ENCODE data around the gene FBXW10B. TPM values are rescaled to one million over a fixed set of nuclear protein-coding genes. Genes with fewer than 3 reads are reported as not detected.
A peak's percentile ranks its signal among the peaks of the same experiment; 100 is the strongest.
"Not testable (repeated sequence)": the region's sequence is repeated elsewhere in the genome, so short reads cannot be mapped to it uniquely, and the experiment has no call there.

FBXW10B gene
- total RNA-seq, 2 donors from 2014 or later: 0.55 TPM; not detected in 1

- H3K9ac ChIP-seq (ENCODE audit: extremely low read depth, low read length, poor library complexity, severe bottlenecking); H3K27me3 Mint-ChIP-seq (ENCODE audit: insufficient read depth); DNase-seq; H3K9me3 Mint-ChIP-seq; H3K27ac Mint-ChIP-seq; H3K4me1 Mint-ChIP-seq; H3K4me3 Mint-ChIP-seq; H3K27me3 ChIP-seq (ENCODE audit: control insufficient read depth, insufficient read depth, low read length, poor library complexity, severe bottlenecking); H3K9me3 ChIP-seq (ENCODE audit: control insufficient read depth, low read length); H3K27ac ChIP-seq (ENCODE audit: low read depth, low read length); H3K4me1 ChIP-seq (ENCODE audit: control insufficient read depth, insufficient read depth, low read length); H3K36me3 ChIP-seq (ENCODE audit: control insufficient read depth, insufficient read depth, low read length); H3K4me3 ChIP-seq (ENCODE audit: low read length): not testable (repeated sequence)
- 85 to 93% methylated on average over 5 to 7 of the region's 7 CpGs for WGBS, 2 experiments (ENCODE audit: insufficient coverage in 1 of 2, insufficient read length in 1 of 2)
- peaks cover 23% of the 10 kb centered on the region for H3K36me3 Mint-ChIP-seq (ENCODE audit: low read depth)
Observed at GRCh38 chr17:15629991-15630390, 10.5 kb upstream of the FBXW10B start.

DNA sequence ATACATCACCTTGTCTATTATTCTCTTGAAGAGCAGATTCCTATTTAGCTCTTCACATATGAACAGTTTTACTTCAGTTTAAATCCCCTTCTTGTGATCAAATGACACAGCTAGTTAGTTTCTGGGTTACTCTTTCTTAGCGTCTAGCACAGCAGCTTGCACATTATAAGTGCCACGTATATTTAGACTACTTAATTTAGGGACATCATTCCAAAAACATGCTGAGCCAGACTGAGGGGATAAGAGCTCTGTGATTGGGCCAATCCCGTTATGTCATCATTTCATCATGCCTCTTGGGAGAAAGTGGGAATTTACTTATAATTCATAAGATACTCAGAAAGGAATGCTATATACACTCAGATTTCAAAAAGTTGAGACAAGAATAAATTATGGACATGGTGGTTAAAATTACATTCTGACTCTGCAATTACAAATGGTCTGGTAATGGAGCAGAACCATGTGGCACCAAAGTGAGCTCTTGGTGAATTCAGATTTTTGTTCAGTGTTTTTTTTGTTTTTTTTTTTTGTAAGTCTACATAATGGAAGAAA, 4.2 kb upstream of the FBXW10B start:
- not testable (repeated sequence) for H3K27ac ChIP-seq (ENCODE audit: low read depth, low read length); H3K27ac Mint-ChIP-seq; H3K4me1 Mint-ChIP-seq; H3K4me3 Mint-ChIP-seq; H3K9me3 Mint-ChIP-seq; H3K27me3 ChIP-seq (ENCODE audit: control insufficient read depth, insufficient read depth, low read length, poor library complexity, severe bottlenecking); H3K4me1 ChIP-seq (ENCODE audit: control insufficient read depth, insufficient read depth, low read length); H3K36me3 Mint-ChIP-seq (ENCODE audit: low read depth); DNase-seq; H3K36me3 ChIP-seq (ENCODE audit: control insufficient read depth, insufficient read depth, low read length); H3K9ac ChIP-seq (ENCODE audit: extremely low read depth, low read length, poor library complexity, severe bottlenecking); H3K4me3 ChIP-seq (ENCODE audit: low read length); H3K27me3 Mint-ChIP-seq (ENCODE audit: insufficient read depth); H3K9me3 ChIP-seq (ENCODE audit: control insufficient read depth, low read length)
- 94 to 100% methylated on average over 1 to 2 of the region's 3 CpGs for WGBS, 2 experiments (ENCODE audit: insufficient coverage in 1 of 2, insufficient read length in 1 of 2)

DNA sequence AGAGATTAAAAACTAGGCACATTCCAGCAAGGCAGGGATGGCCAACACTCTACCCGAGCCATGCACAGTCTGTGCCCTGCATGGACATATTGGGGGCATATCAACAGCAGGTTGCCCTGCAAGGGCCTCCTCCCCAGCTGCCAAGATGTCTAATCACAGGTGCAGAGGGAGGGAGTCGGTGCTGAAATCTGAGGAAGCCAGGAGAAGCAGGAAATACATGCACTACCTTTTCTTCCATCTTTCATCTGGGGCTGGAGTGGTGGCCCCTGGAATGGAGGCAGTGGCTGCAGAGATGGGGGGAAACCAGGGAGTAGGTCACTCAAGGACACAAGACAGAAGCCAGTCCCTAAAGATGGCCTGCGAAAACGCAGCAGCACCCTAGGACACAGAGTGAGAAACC, 3.8 kb upstream of the FBXW10B start:
- H3K36me3 ChIP-seq (ENCODE audit: control insufficient read depth, insufficient read depth, low read length); H3K27ac ChIP-seq (ENCODE audit: low read depth, low read length); H3K9me3 ChIP-seq (ENCODE audit: control insufficient read depth, low read length); H3K9me3 Mint-ChIP-seq; H3K9ac ChIP-seq (ENCODE audit: extremely low read depth, low read length, poor library complexity, severe bottlenecking); H3K4me3 ChIP-seq (ENCODE audit: low read length); H3K4me1 ChIP-seq (ENCODE audit: control insufficient read depth, insufficient read depth, low read length); H3K27ac Mint-ChIP-seq; H3K4me3 Mint-ChIP-seq; H3K27me3 Mint-ChIP-seq (ENCODE audit: insufficient read depth); H3K36me3 Mint-ChIP-seq (ENCODE audit: low read depth); H3K27me3 ChIP-seq (ENCODE audit: control insufficient read depth, insufficient read depth, low read length, poor library complexity, severe bottlenecking); H3K4me1 Mint-ChIP-seq: not testable (repeated sequence)
- WGBS, 2 experiments (ENCODE audit: insufficient coverage in 1 of 2, insufficient read length in 1 of 2): 96% methylated on average over 2 of the region's 4 CpGs; no CpG with 5 or more reads in 1 of the 2 experiments
- DNase-seq: peak; percentile 17

- not testable (repeated sequence) for H3K36me3 Mint-ChIP-seq (ENCODE audit: low read depth); H3K4me1 ChIP-seq (ENCODE audit: control insufficient read depth, insufficient read depth, low read length); H3K4me3 ChIP-seq (ENCODE audit: low read length); H3K9me3 Mint-ChIP-seq; H3K27me3 ChIP-seq (ENCODE audit: control insufficient read depth, insufficient read depth, low read length, poor library complexity, severe bottlenecking); H3K27ac Mint-ChIP-seq; H3K27me3 Mint-ChIP-seq (ENCODE audit: insufficient read depth); H3K4me1 Mint-ChIP-seq; H3K36me3 ChIP-seq (ENCODE audit: control insufficient read depth, insufficient read depth, low read length); H3K9ac ChIP-seq (ENCODE audit: extremely low read depth, low read length, poor library complexity, severe bottlenecking); H3K9me3 ChIP-seq (ENCODE audit: control insufficient read depth, low read length); H3K27ac ChIP-seq (ENCODE audit: low read depth, low read length); H3K4me3 Mint-ChIP-seq
- 94% methylated on average over 3 of the region's 8 CpGs; no CpG with 5 or more reads in 1 of the 2 experiments for WGBS, 2 experiments (ENCODE audit: insufficient coverage in 1 of 2, insufficient read length in 1 of 2)
- peak; percentile 30 for DNase-seq
Observed at GRCh38 chr17:15622124-15622523, 2.6 kb upstream of the FBXW10B start.

- H3K4me1 Mint-ChIP-seq; H3K9me3 ChIP-seq (ENCODE audit: control insufficient read depth, low read length); H3K9ac ChIP-seq (ENCODE audit: extremely low read depth, low read length, poor library complexity, severe bottlenecking); H3K4me1 ChIP-seq (ENCODE audit: control insufficient read depth, insufficient read depth, low read length); H3K27me3 ChIP-seq (ENCODE audit: control insufficient read depth, insufficient read depth, low read length, poor library complexity, severe bottlenecking); H3K27me3 Mint-ChIP-seq (ENCODE audit: insufficient read depth); H3K27ac ChIP-seq (ENCODE audit: low read depth, low read length); H3K4me3 Mint-ChIP-seq; H3K27ac Mint-ChIP-seq; H3K36me3 Mint-ChIP-seq (ENCODE audit: low read depth); DNase-seq; H3K9me3 Mint-ChIP-seq; H3K4me3 ChIP-seq (ENCODE audit: low read length); H3K36me3 ChIP-seq (ENCODE audit: control insufficient read depth, insufficient read depth, low read length): not testable (repeated sequence)
- WGBS, 2 experiments (ENCODE audit: insufficient coverage in 1 of 2, insufficient read length in 1 of 2): 83% methylated on average over 4 of the region's 4 CpGs; no CpG with 5 or more reads in 1 of the 2 experiments
Observed at GRCh38 chr17:15616828-15617227, 2.7 kb downstream of the FBXW10B start.

DNA sequence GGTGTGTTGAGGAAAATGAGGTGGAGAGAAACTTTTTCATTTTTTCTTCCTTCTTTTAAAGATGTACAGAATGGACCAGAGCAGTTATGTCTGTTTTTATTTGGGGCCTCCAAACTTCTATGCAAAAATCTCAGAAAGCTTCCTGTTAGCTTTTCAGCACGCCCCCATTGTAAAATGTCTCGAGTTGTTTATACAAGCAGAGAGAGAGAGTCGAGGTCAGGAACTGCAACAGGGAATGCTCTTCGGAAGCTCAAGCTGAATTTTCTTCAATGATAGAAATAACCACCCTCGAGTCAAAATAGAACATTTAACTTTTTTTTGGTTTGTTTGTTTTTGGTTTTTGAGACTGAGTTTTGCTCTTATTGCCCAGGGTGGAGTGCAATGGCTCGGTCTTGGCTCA, 3.7 kb downstream of the FBXW10B start:
- not testable (repeated sequence) for DNase-seq; H3K9me3 ChIP-seq (ENCODE audit: control insufficient read depth, low read length); H3K9me3 Mint-ChIP-seq; H3K9ac ChIP-seq (ENCODE audit: extremely low read depth, low read length, poor library complexity, severe bottlenecking); H3K27me3 Mint-ChIP-seq (ENCODE audit: insufficient read depth); H3K27ac ChIP-seq (ENCODE audit: low read depth, low read length); H3K27ac Mint-ChIP-seq; H3K4me3 Mint-ChIP-seq; H3K36me3 ChIP-seq (ENCODE audit: control insufficient read depth, insufficient read depth, low read length); H3K36me3 Mint-ChIP-seq (ENCODE audit: low read depth); H3K27me3 ChIP-seq (ENCODE audit: control insufficient read depth, insufficient read depth, low read length, poor library complexity, severe bottlenecking); H3K4me3 ChIP-seq (ENCODE audit: low read length); H3K4me1 Mint-ChIP-seq; H3K4me1 ChIP-seq (ENCODE audit: control insufficient read depth, insufficient read depth, low read length)
- WGBS, 2 experiments (ENCODE audit: insufficient coverage in 1 of 2, insufficient read length in 1 of 2): 80 to 100% methylated on average over 3 to 5 of the region's 6 CpGs

GRCh38 chr17:15613111-15613510, 6.4 kb downstream of the FBXW10B start:
- H3K27ac Mint-ChIP-seq; H3K4me3 Mint-ChIP-seq; H3K4me3 ChIP-seq (ENCODE audit: low read length); H3K27me3 ChIP-seq (ENCODE audit: control insufficient read depth, insufficient read depth, low read length, poor library complexity, severe bottlenecking); H3K4me1 Mint-ChIP-seq; H3K9me3 ChIP-seq (ENCODE audit: control insufficient read depth, low read length); H3K9me3 Mint-ChIP-seq; H3K36me3 Mint-ChIP-seq (ENCODE audit: low read depth); H3K36me3 ChIP-seq (ENCODE audit: control insufficient read depth, insufficient read depth, low read length); H3K9ac ChIP-seq (ENCODE audit: extremely low read depth, low read length, poor library complexity, severe bottlenecking); H3K4me1 ChIP-seq (ENCODE audit: control insufficient read depth, insufficient read depth, low read length); DNase-seq; H3K27ac ChIP-seq (ENCODE audit: low read depth, low read length); H3K27me3 Mint-ChIP-seq (ENCODE audit: insufficient read depth): not testable (repeated sequence)
- no CpG with 5 or more reads among the region's 1 CpG for WGBS, 2 experiments (ENCODE audit: insufficient coverage in 1 of 2, insufficient read length in 1 of 2)

Data from endodermal cell (in vitro differentiated cells).